Measurements from ENCODE around the gene THAP12.

Gene THAP12

DNA sequence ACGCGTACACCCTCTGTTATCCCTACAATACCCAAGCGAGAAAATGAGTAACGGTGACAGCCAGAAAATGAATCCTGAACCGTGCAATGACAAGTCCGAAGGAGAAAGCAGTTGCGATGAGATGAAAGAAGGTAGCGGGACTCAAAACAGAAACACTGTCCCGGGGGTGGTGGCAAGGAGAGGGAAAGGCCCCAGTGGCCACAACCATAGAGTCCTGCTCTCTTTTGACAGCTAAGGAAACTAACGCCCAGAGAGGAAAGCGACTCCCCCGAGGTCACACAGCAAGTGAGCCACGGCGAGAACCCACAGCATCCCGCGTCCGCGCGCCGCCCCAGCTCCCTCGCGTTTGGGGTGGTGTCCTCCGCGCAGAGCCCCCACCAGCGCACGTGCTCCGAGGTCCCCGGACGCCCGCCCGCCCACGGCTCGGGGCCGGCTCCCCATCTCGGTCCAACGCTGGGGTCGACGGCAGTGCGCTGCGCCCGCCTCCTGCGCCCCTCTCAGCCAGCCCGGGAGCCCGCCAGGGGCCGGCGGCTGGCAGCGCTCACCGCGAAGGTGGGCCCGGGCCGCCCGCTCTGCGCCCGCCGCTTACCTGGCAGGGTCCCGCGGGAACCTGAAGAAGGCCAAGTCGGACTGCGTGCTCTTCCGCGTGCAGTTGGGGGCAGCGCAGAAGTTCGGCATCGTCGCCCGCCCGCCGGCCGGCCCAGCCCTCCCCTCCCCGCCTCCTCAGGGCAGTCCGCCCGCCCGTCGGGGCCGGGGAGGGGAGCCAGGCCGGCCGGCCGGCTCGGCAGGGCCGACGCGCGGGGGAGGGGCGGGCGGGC lies 564 bp downstream of the THAP12 start:
- DNase-seq (ENCODE audit: low read depth): no peak

DNA sequence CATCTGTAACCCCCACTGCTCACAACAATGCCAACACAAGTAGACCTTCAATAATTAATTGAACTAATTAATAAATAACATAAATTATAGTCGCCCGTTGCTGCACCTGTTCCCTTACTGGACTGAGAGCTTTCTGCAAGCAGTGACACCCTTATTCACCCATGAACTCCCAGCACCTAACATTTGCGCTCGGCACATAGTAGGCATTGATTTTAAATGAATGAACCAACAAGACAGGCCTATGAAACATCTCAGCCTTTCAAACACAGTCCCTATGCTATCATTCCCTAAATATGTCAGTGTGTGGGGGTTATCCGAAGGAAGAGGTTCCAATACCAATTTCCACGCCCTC lies 1.1 kb downstream of the THAP12 start:
- no peak for DNase-seq (ENCODE audit: low read depth)

DNA sequence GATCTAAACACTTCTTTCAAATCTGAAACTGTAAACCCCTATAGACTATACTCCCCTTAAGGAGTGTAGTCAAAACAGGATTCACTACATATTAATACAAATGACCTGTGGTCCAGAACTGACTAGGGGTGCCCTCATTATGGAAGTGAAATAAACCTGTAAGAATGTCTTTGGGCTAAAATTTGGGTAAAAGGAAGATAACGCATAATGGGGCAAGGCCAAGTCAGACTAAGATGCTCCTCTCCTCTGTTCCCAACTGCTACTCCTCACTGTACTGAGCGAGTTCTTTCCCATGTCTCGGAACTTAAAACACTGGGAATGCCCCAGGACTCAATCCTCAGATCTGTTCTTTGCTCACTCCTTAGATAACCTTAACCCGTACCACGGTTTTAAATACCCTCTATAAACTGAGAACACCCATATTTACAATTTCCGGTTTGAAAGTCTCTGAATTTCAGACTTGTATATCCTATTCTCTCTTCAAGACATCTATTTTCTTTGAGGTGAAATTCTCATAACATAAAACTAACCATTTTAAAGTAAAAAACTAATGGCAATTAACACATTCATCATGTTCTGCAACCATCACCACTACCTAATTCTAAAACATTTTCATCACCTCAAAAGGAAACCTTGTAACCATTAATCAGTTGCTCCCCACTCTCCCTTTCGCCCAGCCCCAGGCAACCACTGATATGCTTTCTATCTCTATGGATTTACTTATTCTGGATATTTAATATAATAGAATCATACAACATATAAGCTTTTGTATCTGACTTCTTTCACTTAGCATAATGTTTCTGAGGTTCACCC lies 4.0 kb downstream of the THAP12 start:
- DNase-seq (ENCODE audit: low read depth): no peak

DNA sequence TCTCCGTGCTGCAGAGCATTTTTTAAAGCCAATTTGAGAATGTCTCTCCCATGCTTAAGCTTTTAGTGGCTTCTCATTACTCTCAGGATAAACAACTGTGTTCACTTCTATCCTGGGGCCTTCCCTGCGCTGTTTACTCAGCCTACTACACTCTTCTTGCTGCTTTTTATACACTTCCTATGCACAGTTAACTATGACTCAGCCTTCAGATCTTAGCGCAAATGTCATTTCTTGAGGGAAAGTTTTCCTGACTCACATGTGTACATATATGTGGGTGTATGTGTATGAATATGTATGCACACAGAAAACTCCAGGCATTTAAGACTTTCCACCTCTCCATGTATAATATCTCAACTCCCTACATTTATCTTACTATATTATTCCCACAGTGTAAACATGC lies 9.8 kb downstream of the THAP12 start:
- peak; percentile 13 for DNase-seq (ENCODE audit: low read depth)

DNA sequence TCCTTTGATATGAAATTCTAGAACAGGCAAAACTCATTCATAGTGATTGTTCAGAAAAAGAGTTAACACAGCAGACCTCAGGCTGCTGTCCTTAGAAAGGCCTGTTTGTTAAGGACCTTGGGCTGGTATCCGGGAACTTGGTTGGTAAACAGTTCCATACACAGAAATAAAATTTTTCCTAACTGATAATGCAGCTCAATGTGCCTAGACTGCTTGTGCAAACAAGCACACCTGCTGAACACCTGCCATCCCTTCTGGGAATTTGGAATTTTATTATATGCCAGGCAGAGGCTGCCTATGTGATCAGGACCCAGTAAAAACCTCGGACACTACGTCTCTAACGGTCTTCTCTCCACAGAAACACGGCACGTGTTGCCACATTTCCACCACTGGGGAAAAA lies 11.5 kb downstream of the THAP12 start:
- DNase-seq (ENCODE audit: low read depth): no peak

- no peak for DNase-seq (ENCODE audit: low read depth)
Observed at GRCh38 chr11:76368490-76368889, 12.4 kb downstream of the THAP12 start.

DNA sequence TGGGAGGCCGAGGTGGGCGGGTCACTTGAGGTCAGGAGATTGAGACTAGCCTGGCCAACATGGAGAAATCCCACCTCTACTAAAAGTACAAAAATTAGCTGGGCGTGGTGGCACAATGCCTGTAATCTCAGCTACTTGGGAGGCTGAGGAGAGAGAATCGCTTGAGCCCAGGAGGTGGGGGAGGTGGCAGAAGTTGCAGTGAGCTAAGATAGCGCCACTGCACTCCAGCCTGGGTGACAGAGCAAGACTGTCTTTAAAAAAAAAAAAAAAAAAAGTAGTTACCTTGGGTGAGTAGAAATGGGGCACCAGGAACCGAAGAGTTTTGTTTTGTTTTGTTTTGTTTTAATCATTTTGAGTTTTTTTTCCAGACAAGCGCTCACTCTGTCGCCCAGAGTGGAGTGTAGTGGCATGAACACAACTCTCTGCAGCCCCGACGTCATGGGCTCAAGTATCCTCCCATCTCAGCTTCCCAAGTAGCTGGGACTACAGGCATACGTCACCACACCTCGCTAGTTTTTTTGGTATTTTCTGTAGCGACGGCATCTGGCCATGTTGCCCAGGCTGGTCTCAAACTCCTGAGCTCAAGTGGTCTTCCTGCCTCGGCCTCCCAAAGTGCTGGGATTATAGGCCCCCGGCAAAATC lies 15.8 kb downstream of the THAP12 start:
- no peak for DNase-seq (ENCODE audit: low read depth)

GRCh38 chr11:76362716-76363115 lies 18.2 kb downstream of the THAP12 start:
- DNase-seq (ENCODE audit: low read depth): no peak

GRCh38 chr11:76361776-76362175 lies 19.2 kb downstream of the THAP12 start:
- DNase-seq (ENCODE audit: low read depth): no peak

DNA sequence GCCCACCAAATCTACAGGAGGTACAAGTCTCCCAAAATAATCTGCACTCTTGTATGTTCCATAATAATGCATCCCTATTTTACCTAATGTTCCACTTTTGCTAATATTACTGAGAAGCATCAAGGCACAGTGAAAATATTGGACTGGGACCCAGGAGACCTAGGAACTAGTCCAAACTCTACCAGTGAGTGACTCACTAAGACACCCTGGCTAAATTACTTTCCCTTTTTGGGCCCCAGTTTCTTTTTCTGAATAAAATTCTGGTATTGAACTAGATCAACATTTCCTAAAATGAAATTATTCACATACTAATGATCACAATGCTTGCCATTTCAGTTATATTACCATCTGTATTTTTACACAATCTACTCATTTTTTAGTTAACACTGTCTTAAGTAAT lies 19.6 kb downstream of the THAP12 start:
- no peak for DNase-seq (ENCODE audit: low read depth)

DNA sequence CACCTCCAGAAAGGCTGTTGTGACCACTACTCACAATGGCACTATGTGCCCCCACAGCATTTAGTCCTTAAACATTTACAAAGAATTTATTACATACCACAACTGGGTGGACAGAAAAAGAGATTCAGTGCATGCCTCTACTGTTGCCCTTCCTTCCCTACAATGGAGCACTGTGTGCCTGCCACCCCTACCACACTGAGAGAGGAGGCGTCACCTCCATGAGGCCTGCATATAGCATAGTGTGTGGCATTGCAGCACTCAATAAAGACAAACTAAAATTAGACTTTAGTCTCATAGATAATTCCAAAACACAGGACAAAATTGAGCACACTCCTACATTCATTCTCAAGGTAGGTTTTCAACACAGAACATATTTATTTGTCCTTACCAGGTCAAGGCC lies 25.8 kb downstream of the THAP12 start:
- DNase-seq (ENCODE audit: low read depth): no peak

DNA sequence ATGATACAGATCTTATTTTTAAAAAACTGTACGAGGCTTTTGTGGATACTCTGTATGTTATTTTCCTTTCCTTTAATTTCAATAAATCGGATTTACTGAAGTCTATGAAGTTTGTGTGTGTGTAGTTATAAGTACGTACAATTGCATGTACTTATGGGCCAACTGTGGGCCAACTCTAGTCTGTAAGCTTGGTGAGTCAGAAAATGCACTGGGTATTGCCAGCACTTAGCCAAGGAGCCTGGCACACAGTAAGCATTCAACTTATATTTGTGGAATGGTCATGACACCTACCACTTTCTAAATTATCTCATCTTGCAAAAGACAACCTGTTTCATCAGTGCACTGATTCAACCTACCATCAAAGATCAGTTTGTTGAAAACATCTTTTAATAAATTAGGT lies 32.6 kb downstream of the THAP12 start:
- no peak for DNase-seq (ENCODE audit: low read depth)

DNA sequence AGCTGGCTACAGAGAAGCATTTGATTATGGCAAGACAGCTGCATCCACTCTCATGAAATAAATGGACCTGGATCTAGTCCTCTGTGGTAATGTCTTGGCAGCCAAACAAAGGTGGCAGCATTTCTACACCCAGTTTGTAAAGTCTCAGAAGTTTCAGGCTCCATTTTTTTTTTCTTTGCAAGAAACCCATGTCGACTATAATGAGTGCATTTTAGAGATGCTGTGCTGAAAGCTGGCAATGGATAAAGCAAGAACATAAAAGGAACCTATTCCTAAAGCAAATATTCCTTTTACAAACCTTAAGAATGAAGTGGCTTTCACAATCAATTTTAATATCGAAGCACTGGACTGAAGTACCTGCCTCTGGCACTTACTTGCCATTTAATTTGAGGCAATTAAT lies 33.5 kb downstream of the THAP12 start:
- DNase-seq (ENCODE audit: low read depth): no peak

DNA sequence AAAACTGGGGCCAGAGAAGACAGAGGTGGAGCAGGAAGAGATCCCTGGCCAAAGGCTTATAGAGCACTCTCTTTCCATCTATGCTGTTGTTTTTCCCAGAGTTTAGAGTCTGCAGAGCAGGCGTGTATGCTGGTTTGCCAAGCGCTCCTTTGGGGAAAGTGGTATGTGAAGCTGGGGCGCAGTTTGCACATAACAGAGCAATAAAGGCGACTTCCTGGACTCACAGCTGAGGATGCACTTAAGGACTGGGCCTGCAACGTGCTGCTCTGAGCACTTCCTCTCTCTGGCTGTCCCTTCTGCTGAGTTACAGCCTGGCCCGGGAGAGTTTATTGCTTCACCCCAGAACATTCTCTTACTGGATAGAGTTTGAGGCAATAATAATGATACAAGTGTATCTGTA lies 41.7 kb downstream of the THAP12 start:
- DNase-seq (ENCODE audit: low read depth): no peak

- no peak for DNase-seq (ENCODE audit: low read depth)
Observed at GRCh38 chr11:76337923-76338322, 43.0 kb downstream of the THAP12 start.

GRCh38 chr11:76337469-76337868 lies 43.5 kb downstream of the THAP12 start:
- DNase-seq (ENCODE audit: low read depth): no peak

DNA sequence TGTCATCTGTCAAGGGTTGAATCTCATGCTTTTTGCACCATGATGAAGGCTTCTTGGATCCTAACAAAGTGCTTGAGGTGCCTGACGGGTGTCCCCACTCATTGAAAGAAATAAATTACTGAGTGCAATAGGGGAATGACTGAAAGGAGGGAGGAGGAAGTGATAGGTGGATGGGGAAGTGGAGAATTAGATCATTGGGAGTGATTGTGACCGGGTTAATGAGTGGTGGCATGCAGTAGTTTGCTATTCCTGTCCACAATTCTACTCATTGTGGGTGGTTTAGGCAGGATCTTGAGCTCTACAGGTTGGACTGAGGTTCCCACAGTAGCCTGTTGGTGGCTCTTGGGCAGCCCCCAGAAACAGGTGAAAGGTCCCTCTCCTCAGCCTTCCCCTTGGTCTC lies 44.3 kb downstream of the THAP12 start:
- DNase-seq (ENCODE audit: low read depth): no peak

DNA sequence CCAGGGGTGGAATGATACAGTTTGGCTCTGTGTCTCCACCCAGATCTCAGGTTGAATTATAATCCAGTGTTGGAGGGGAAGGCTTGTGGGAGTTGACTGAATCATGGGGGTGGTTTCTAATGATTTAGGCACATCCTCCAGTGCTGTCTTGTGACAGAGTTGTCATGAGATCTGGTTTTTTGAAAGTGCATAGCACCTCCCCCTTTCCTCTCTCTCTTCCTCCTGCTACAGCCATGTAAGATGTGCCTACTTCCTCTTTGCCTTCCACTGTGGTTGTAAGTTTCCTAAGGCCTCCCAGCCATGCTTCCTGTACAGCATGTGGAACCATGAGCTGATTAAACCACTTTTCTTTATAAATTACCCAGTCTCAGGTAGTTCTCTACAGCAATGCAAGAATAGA lies 45.1 kb downstream of the THAP12 start:
- no peak for DNase-seq (ENCODE audit: low read depth)

GRCh38 chr11:76334826-76335389 lies 46.0 kb downstream of the THAP12 start:
- DNase-seq (ENCODE audit: low read depth): no peak

- no peak for DNase-seq (ENCODE audit: low read depth)
Observed at GRCh38 chr11:76330651-76331050, 50.3 kb downstream of the THAP12 start.

- no peak for DNase-seq (ENCODE audit: low read depth)
Observed at GRCh38 chr11:76329983-76330382, 50.9 kb downstream of the THAP12 start.

- DNase-seq (ENCODE audit: low read depth): no peak
Observed at GRCh38 chr11:76329084-76329648, 51.8 kb downstream of the THAP12 start.
